ENCODE data around the gene TAF4. TPM values are rescaled to one million over a fixed set of nuclear protein-coding genes. Genes with fewer than 3 reads are reported as not detected.

The TAF4 gene
- total and polyA plus RNA-seq, 2 donors (not counting 3 experiments of a cell fraction or from before 2014, with no cell fraction given) = 6.1 to 19.5 TPM

DNA sequence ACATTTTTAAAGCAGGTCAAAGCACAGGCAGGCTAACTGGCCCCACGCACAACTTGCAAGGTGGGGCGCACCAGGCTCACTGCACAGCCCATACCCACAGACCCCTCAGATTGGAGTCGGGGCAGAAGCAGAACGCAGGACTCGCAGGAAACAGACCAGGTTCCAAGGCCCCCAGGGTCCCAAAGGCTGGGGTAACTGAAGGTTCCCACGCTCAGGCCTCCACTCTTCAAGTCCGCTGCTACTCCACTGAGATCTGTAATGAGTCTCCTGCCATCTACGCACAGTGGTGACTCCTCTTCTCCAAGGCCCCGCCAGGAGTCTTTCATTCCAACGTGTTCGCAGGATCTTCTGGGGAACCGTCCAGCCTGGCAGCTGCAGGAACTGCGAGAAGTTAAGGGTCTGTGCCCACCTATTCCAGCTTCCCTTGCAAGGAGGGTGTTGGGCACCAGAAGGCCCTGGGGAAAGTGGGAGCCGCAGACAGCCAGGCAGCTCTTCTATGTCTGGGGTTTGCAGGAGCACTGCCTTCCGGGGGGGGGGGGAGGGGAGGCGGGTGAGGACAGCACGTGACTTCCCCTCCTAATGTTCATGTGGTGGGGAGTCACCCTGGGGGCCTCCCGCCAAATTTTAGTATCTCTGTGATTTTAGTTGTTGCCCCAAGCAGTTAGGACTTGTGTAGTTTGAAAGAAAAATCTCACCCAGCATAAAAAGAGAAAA, 2.0 kb upstream of the TAF4 start:
- ChIA-PET CTCF (no interaction called here), POLR2A (interaction anchor here (0.5 to 2.3 kb wide), 3 partner anchors 25 to 60 kb away, joined by 4 to 18 read pairs (median 8); partner anchors contain the start of gene LSM14B)
- dilution Hi-C loops (cut with MboI; ENCODE audit: extremely low pct_ligation_motif_present, low sequenced_read_pairs) (no loop called here), intact Hi-C loops (cut with micrococcal nuclease) (loop anchor here (5.0 kb wide), 2 partner anchors 70 to 115 kb away; partner anchors contain the start of gene MTG2)
- Histone ChIP-seq H3K4me2 (ENCODE audit: insufficient read depth, low read length) (no peak overlapping the region), H3K9me3 (replicated peaks; ENCODE audit: control insufficient read depth, insufficient read depth, low read length) (no peaks in the 10 kb centered on the region), H2AFZ (ENCODE audit: low read depth, low read length) (no peak overlapping the region), H3K9me1 (replicated peaks; ENCODE audit: control insufficient read depth, extremely low read depth, insufficient read depth, low read length) (no peaks in the 10 kb centered on the region), H3K9ac (replicated peaks; ENCODE audit: extremely low read depth, insufficient read depth, low read length) (no peak overlapping the region), H3K27ac (ENCODE audit: insufficient read depth, low read depth, low read length) (no peak overlapping the region), H3K27me3 (ENCODE audit: control insufficient read depth in 2 of 2, insufficient read depth in 2 of 2, low read length in 2 of 2) (no peaks in the 10 kb centered on the region), H4K20me1 (replicated peaks; ENCODE audit: control insufficient read depth, extremely low read depth, insufficient read depth, low read length) (no peaks in the 10 kb centered on the region), H3K4me3 (replicated peaks in 1 of 3; ENCODE audit: insufficient read depth in 1 of 3, low read depth in 1 of 3, low read length in 3 of 3) (no peak overlapping the region), H3K4me1 (ENCODE audit: control insufficient read depth, extremely low read depth, insufficient read depth, low read length) (peaks cover 16% of the 10 kb centered on the region), H3K36me3 (ENCODE audit: control insufficient read depth in 2 of 2, extremely low read depth in 1 of 2, insufficient read depth in 2 of 2, low read length in 2 of 2) (no peaks in the 10 kb centered on the region), H3K79me2 (ENCODE audit: control insufficient read depth, insufficient read depth, low read length) (peaks cover 16% of the 10 kb centered on the region)
- DNase-seq (ENCODE audit: low read depth, low spot score) = no peak
- BruUV-seq (replicated peaks) = no TSS peak
- no peak for FAIRE-seq
- TF ChIP-seq FOS (IDR thresholded peaks at IDR 0.05; ENCODE audit: borderline replicate concordance, insufficient read depth, low read length) = no peak
- no peak for TF ChIP-seq POLR2AphosphoS5 (IDR thresholded peaks at IDR 0.05; ENCODE audit: insufficient read depth, low read depth, low read length)
- TF ChIP-seq EZH2 (IDR thresholded peaks at IDR 0.05; ENCODE audit: borderline replicate concordance, low read depth, low read length, severe bottlenecking) = no peak
- TF ChIP-seq, protein P1, sequence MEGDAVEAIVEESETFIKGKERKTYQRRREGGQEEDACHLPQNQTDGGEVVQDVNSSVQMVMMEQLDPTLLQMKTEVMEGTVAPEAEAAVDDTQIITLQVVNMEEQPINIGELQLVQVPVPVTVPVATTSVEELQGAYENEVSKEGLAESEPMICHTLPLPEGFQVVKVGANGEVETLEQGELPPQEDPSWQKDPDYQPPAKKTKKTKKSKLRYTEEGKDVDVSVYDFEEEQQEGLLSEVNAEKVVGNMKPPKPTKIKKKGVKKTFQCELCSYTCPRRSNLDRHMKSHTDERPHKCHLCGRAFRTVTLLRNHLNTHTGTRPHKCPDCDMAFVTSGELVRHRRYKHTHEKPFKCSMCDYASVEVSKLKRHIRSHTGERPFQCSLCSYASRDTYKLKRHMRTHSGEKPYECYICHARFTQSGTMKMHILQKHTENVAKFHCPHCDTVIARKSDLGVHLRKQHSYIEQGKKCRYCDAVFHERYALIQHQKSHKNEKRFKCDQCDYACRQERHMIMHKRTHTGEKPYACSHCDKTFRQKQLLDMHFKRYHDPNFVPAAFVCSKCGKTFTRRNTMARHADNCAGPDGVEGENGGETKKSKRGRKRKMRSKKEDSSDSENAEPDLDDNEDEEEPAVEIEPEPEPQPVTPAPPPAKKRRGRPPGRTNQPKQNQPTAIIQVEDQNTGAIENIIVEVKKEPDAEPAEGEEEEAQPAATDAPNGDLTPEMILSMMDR (IDR thresholded peaks at IDR 0.05; ENCODE audit: extremely low read depth in 1 of 2, insufficient read depth in 1 of 2, low read depth in 1 of 2, low read length in 2 of 2) = no peak
- no peak for TF ChIP-seq MYC (IDR thresholded peaks at IDR 0.05; ENCODE audit: low read depth, low read length)
- TF ChIP-seq JUN (IDR thresholded peaks at IDR 0.05; ENCODE audit: borderline replicate concordance, insufficient read depth, insufficient read length, low read depth) = no peak
- TF ChIP-seq POLR2A (IDR thresholded peaks at IDR 0.05; ENCODE audit: low read depth, low read length) = no peak
- TF ChIP-seq, protein P2, sequence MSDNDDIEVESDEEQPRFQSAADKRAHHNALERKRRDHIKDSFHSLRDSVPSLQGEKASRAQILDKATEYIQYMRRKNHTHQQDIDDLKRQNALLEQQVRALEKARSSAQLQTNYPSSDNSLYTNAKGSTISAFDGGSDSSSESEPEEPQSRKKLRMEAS (IDR thresholded peaks at IDR 0.05; ENCODE audit: insufficient read depth, insufficient read length) = no peak

Data from endothelial cell of umbilical vein (primary cell).